MCF 10A (cell line): ENCODE results near the gene HIF1A. TPM values are rescaled to one million over a fixed set of nuclear protein-coding genes. Genes with fewer than 3 reads are reported as not detected.
A peak's percentile ranks its signal among the peaks of the same experiment; 100 is the strongest.

Source experiments
- BruUV-seq: library from RNA; stranded (reverse); fragments of 400-500 nt; replicated peaks from 2 replicates; lab custom pipeline; 2021; lab: Mats Ljungman, UMichigan
- CTCF ChIA-PET: fragments of 300-600 bp; sonication (Branson Sonifier 250); formaldehyde crosslinking; extraction: SDS; loops from one replicate; lab custom pipeline; 2021; ENCODE audit warnings: antibody characterized with exemption, inconsistent platforms; lab: Yijun Ruan, JAX
- POLR2A ChIA-PET: fragments of 300-600, 350-650 bp; sonication (Branson Sonifier 250); formaldehyde crosslinking; extraction: SDS; loops from one replicate; lab custom pipeline; 2020; ENCODE audit warnings: antibody characterized with exemption, inconsistent platforms; lab: Yijun Ruan, JAX
- DNase-seq: peaks from one replicate; pipeline ENCODE4 v3.0.0-alpha.2; 2018; ENCODE audit not compliant: unreplicated experiment
- H3K27ac Mint-ChIP-seq: one replicate; pipeline ENCODE4 v1.8.0; 2022; ENCODE audit warnings: mild to moderate bottlenecking, low read depth, mixed read lengths; ENCODE audit not compliant: unreplicated experiment
- H3K27me3 Mint-ChIP-seq: one replicate; pipeline ENCODE4 v1.8.0; 2022; ENCODE audit warnings: mixed read lengths; ENCODE audit not compliant: insufficient read depth, unreplicated experiment
- H3K36me3 Mint-ChIP-seq: one replicate; pipeline ENCODE4 v1.8.0; 2022; ENCODE audit warnings: mild to moderate bottlenecking, moderate library complexity, mixed read lengths; ENCODE audit not compliant: insufficient read depth, unreplicated experiment
- H3K4me1 Mint-ChIP-seq: one replicate; pipeline ENCODE4 v1.8.0; 2022; ENCODE audit warnings: mixed read lengths; ENCODE audit not compliant: insufficient read depth, unreplicated experiment
- H3K4me3 Mint-ChIP-seq: one replicate; pipeline ENCODE4 v1.8.0; 2022; ENCODE audit warnings: mild to moderate bottlenecking, moderate library complexity, mixed read lengths; ENCODE audit not compliant: unreplicated experiment
- H3K9me3 Mint-ChIP-seq: one replicate; pipeline ENCODE4 v1.8.0; 2022; ENCODE audit warnings: mixed read lengths; ENCODE audit not compliant: unreplicated experiment
- intact Hi-C: fragments of 100-400 bp; cut with micrococcal nuclease; formaldehyde crosslinking; loops from 2 replicates; pipeline ENCODE4 v1.14.1; 2022
- total RNA-seq: library from RNA; stranded (reverse); gene quantifications from 2 replicates; pipeline ENCODE4 v1.2.3, GENCODE V29; 2022
- TF ChIP-seq, protein P1 (sequence below): fragments of 200-600 bp; IDR thresholded peaks from one replicate; pipeline ENCODE4 v1.8.0; 2022; ENCODE audit warnings: antibody characterized with exemption, mild to moderate bottlenecking; ENCODE audit not compliant: unreplicated experiment

The HIF1A gene
- total RNA-seq, 1 experiment from 2014 or later = 193 TPM

GRCh38 chr14:61663312-61663979 lies 31.9 kb upstream of the HIF1A start:
- peaks cover 29% of the 10 kb centered on the region for H3K4me1 Mint-ChIP-seq
- H3K9me3 Mint-ChIP-seq = no peaks in the 10 kb centered on the region
- no peak overlapping the region for H3K27ac Mint-ChIP-seq
- CTCF ChIA-PET = interaction anchor here (0.7 to 1.1 kb wide), 2 partner anchors 12 to 17 kb away, joined by 3 to 5 read pairs; no protein-coding TSS in a partner anchor
- no peaks in the 10 kb centered on the region for H3K27me3 Mint-ChIP-seq
- POLR2A ChIA-PET = no interaction called here
- H3K4me3 Mint-ChIP-seq = no peak overlapping the region
- no peaks in the 10 kb centered on the region for H3K36me3 Mint-ChIP-seq
- TF ChIP-seq, protein P1, sequence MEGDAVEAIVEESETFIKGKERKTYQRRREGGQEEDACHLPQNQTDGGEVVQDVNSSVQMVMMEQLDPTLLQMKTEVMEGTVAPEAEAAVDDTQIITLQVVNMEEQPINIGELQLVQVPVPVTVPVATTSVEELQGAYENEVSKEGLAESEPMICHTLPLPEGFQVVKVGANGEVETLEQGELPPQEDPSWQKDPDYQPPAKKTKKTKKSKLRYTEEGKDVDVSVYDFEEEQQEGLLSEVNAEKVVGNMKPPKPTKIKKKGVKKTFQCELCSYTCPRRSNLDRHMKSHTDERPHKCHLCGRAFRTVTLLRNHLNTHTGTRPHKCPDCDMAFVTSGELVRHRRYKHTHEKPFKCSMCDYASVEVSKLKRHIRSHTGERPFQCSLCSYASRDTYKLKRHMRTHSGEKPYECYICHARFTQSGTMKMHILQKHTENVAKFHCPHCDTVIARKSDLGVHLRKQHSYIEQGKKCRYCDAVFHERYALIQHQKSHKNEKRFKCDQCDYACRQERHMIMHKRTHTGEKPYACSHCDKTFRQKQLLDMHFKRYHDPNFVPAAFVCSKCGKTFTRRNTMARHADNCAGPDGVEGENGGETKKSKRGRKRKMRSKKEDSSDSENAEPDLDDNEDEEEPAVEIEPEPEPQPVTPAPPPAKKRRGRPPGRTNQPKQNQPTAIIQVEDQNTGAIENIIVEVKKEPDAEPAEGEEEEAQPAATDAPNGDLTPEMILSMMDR = no peak
- intact Hi-C loops = no loop called here
- no TSS peak for BruUV-seq
- no peak for DNase-seq

- CTCF ChIA-PET = interaction anchor here (1.1 kb wide), 1 partner anchor 11 kb away, joined by 4 read pairs; no protein-coding TSS in a partner anchor
- Mint-ChIP-seq H3K4me3 (no peak overlapping the region), H3K27me3 (no peaks in the 10 kb centered on the region), H3K27ac (no peak overlapping the region), H3K36me3 (no peaks in the 10 kb centered on the region), H3K9me3 (no peaks in the 10 kb centered on the region), H3K4me1 (no peaks in the 10 kb centered on the region)
- BruUV-seq = no TSS peak
- intact Hi-C loops = no loop called here
- DNase-seq = peak; percentile 31
- TF ChIP-seq, protein P1 = no peak
- POLR2A ChIA-PET = interaction anchor here (0.6 to 1.4 kb wide), 3 partner anchors 15 to 191 kb away, joined by 4 to 6 read pairs (median 5); no protein-coding TSS in a partner anchor
These were observed 27.0 kb upstream of the HIF1A start for GRCh38 chr14:61668282-61668681.

GRCh38 chr14:61670576-61670975 lies 24.7 kb upstream of the HIF1A start:
- no peaks in the 10 kb centered on the region for H3K36me3 Mint-ChIP-seq
- TF ChIP-seq, protein P1 = no peak
- H3K9me3 Mint-ChIP-seq = no peaks in the 10 kb centered on the region
- ChIA-PET CTCF (interaction anchor here (0.8 kb wide), 2 partner anchors 10 to 195 kb away, joined by 3 to 7 read pairs; no protein-coding TSS in a partner anchor), POLR2A (no interaction called here)
- no peak overlapping the region for H3K27ac Mint-ChIP-seq
- no TSS peak for BruUV-seq
- H3K27me3 Mint-ChIP-seq = no peaks in the 10 kb centered on the region
- no peaks in the 10 kb centered on the region for H3K4me1 Mint-ChIP-seq
- DNase-seq = no peak
- intact Hi-C loops = no loop called here
- no peak overlapping the region for H3K4me3 Mint-ChIP-seq

DNA sequence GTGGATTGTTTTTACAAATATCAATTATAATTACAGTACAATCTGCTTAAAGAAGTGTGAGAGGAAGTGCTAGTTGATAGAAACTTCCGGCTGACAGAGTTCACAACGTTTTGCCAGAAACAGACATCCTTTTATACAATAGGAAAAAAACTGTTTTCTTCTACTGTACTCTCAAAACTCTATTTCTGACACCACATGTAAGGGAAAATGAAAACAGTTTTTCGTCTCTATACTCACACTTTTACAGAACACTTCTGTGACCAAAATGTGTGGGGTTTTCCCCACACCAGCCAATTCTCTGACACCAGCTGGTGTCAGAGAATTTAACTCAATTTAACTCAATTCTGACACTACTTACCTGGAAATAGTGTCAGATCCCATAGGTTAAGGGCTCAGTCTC lies 24.2 kb upstream of the HIF1A start:
- H3K9me3 Mint-ChIP-seq = no peaks in the 10 kb centered on the region
- DNase-seq = no peak
- no TSS peak for BruUV-seq
- no peaks in the 10 kb centered on the region for H3K36me3 Mint-ChIP-seq
- ChIA-PET POLR2A (interaction anchor here (0.7 kb wide), 1 partner anchor 146 kb away, joined by 3 read pairs; no protein-coding TSS in a partner anchor), CTCF (interaction anchor here (0.6 kb wide), 1 partner anchor 12 kb away, joined by 3 read pairs; no protein-coding TSS in a partner anchor)
- no peaks in the 10 kb centered on the region for H3K4me1 Mint-ChIP-seq
- intact Hi-C loops = no loop called here
- no peak overlapping the region for H3K27ac Mint-ChIP-seq
- H3K27me3 Mint-ChIP-seq = no peaks in the 10 kb centered on the region
- no peak overlapping the region for H3K4me3 Mint-ChIP-seq
- TF ChIP-seq, protein P1 = no peak
